GM03348 (cell line): ENCODE data around the gene AJAP1.

Experiments used
- DNase-seq: peaks from one replicate; pipeline ENCODE4 v3.0.0; 2012; ENCODE audit warnings: low spot score

The AJAP1 gene

GRCh38 chr1:4682607-4683220 is 28.3 kb downstream of the AJAP1 start:
- no peak for DNase-seq

GRCh38 chr1:4684136-4684535 is 29.7 kb downstream of the AJAP1 start:
- DNase-seq: no peak

GRCh38 chr1:4684864-4685522 is 30.6 kb downstream of the AJAP1 start:
- no peak for DNase-seq

- no peak for DNase-seq
These were observed 31.1 kb downstream of the AJAP1 start for GRCh38 chr1:4685523-4685865.

- no peak for DNase-seq
These were observed 33.5 kb downstream of the AJAP1 start for GRCh38 chr1:4687943-4688342.

GRCh38 chr1:4689271-4689935 is 35.0 kb downstream of the AJAP1 start:
- no peak for DNase-seq

- DNase-seq: no peak
These were observed 35.7 kb downstream of the AJAP1 start for GRCh38 chr1:4689941-4690635.

- no peak for DNase-seq
These were observed 36.7 kb downstream of the AJAP1 start for GRCh38 chr1:4690951-4691675.

- no peak for DNase-seq
These were observed 37.5 kb downstream of the AJAP1 start for GRCh38 chr1:4691766-4692405.

GRCh38 chr1:4692437-4692836 is 38.0 kb downstream of the AJAP1 start:
- no peak for DNase-seq

- DNase-seq: no peak
These were observed 38.9 kb downstream of the AJAP1 start for GRCh38 chr1:4693331-4693730.

- no peak for DNase-seq
These were observed 39.5 kb downstream of the AJAP1 start for GRCh38 chr1:4693891-4694290.

GRCh38 chr1:4694492-4694891 is 40.1 kb downstream of the AJAP1 start:
- DNase-seq: no peak

- no peak for DNase-seq
These were observed 40.8 kb downstream of the AJAP1 start for GRCh38 chr1:4695241-4695640.

GRCh38 chr1:4696161-4696745 is 41.8 kb downstream of the AJAP1 start:
- no peak for DNase-seq

- no peak for DNase-seq
These were observed 42.3 kb downstream of the AJAP1 start for GRCh38 chr1:4696753-4697152.

GRCh38 chr1:4697801-4698200 is 43.4 kb downstream of the AJAP1 start:
- DNase-seq: no peak

GRCh38 chr1:4698911-4699310 is 44.5 kb downstream of the AJAP1 start:
- no peak for DNase-seq

GRCh38 chr1:4699376-4700301 is 45.2 kb downstream of the AJAP1 start:
- no peak for DNase-seq

- no peak for DNase-seq
These were observed 46.4 kb downstream of the AJAP1 start for GRCh38 chr1:4700801-4701200.
